ENCODE data around the gene HSP90AA1.
"Not testable (repeated sequence)": the region's sequence is repeated elsewhere in the genome, so short reads cannot be mapped to it uniquely, and the experiment has no call there.

The HSP90AA1 gene

GRCh38 chr14:102086972-102087761 is at the start of gene HSP90AA1:
TSS of gene HSP90AA1 (minus strand) at chr14:102087044. CDS start at chr14:102086378, 666 bp downstream.
- no peak for TF ChIP-seq CTCF (conservative IDR thresholded peaks at IDR 0.05; ENCODE audit: control insufficient read depth, insufficient read depth, low read depth, low read length)
- peak within 1 kb of the TSS; percentile 83 for H3K4me3 ChIP-seq (ENCODE audit: control insufficient read depth, low read depth, low read length)
- peak; percentile 85 for DNase-seq (ENCODE audit: low read depth)

- not testable (repeated sequence) for H3K4me3 ChIP-seq (ENCODE audit: control insufficient read depth, low read depth, low read length); DNase-seq (ENCODE audit: low read depth)
These were observed 48.6 kb upstream of the HSP90AA1 start for GRCh38 chr14:102135456-102135855.

- not testable (repeated sequence) for DNase-seq (ENCODE audit: low read depth); H3K4me3 ChIP-seq (ENCODE audit: control insufficient read depth, low read depth, low read length)
These were observed 47.9 kb upstream of the HSP90AA1 start for GRCh38 chr14:102134719-102135118.

- H3K4me3 ChIP-seq (ENCODE audit: control insufficient read depth, low read depth, low read length); DNase-seq (ENCODE audit: low read depth): not testable (repeated sequence)
These were observed 47.2 kb upstream of the HSP90AA1 start for GRCh38 chr14:102134021-102134420.

- DNase-seq (ENCODE audit: low read depth) = no peak
- TF ChIP-seq CTCF (conservative IDR thresholded peaks at IDR 0.05; ENCODE audit: control insufficient read depth, insufficient read depth, low read depth, low read length) = no peak
- H3K4me3 ChIP-seq (ENCODE audit: control insufficient read depth, low read depth, low read length) = no peak overlapping the region
These were observed 44.9 kb upstream of the HSP90AA1 start for GRCh38 chr14:102131741-102132140.

- TF ChIP-seq CTCF (conservative IDR thresholded peaks at IDR 0.05; ENCODE audit: control insufficient read depth, insufficient read depth, low read depth, low read length) = no peak
- no peak overlapping the region for H3K4me3 ChIP-seq (ENCODE audit: control insufficient read depth, low read depth, low read length)
- DNase-seq (ENCODE audit: low read depth) = no peak
These were observed 40.1 kb upstream of the HSP90AA1 start for GRCh38 chr14:102126807-102127455.

GRCh38 chr14:102125546-102125945 is 38.7 kb upstream of the HSP90AA1 start:
- H3K4me3 ChIP-seq (ENCODE audit: control insufficient read depth, low read depth, low read length) = no peak overlapping the region
- no peak for TF ChIP-seq CTCF (conservative IDR thresholded peaks at IDR 0.05; ENCODE audit: control insufficient read depth, insufficient read depth, low read depth, low read length)
- DNase-seq (ENCODE audit: low read depth) = no peak

GRCh38 chr14:102124419-102124818 is 37.6 kb upstream of the HSP90AA1 start:
- TF ChIP-seq CTCF (conservative IDR thresholded peaks at IDR 0.05; ENCODE audit: control insufficient read depth, insufficient read depth, low read depth, low read length) = no peak

More at GRCh38 chr14:102124419-102124818, 37.6 kb upstream of the HSP90AA1 start:
- DNase-seq (ENCODE audit: low read depth) = no peak
- no peak overlapping the region for H3K4me3 ChIP-seq (ENCODE audit: control insufficient read depth, low read depth, low read length)
